NCI-H2081 (cell line): ENCODE data around the gene GNPTG.

Source experiments
- DNase-seq, 2 experiments: peaks; one replicate each; lab custom pipeline; 2025; lab: John Stamatoyannopoulos, UW

GNPTG gene

DNA sequence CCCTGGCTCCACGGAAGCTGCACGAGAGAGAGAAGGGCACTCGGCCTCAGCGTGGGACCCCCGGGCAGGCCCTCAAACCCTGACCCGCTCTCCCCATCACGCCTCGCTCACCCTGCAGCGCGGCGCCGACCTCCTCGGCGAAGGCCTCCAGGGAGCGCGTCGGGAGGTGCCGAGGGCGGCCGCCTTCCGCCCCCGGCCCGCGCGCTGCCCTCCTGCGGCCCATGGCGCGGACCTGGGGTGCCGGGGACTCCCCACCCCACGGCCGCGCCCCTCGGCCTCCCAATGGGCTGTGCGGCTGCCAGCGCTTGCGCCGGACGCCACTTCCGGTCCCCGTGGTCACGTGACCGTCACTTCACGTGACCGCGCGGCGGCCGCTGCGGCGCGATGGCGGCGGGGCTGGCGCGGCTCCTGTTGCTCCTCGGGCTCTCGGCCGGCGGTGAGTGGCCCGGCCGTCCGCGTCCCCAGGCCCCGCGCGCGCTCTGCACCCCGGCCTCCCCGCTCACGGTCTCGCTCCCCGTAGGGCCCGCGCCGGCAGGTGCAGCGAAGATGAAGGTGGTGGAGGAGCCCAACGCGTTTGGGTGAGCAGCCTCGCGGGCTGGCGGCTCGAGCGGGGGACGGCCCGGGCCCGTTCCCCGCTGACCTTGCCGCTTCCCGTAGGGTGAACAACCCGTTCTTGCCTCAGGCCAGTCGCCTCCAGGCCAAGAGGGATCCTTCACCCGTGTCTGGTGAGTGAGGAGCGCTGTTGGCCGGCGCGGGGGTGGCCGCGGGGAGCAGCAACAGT lies at the start of gene GNPTG, which contains the start of gene TSR3:
Gene GNPTG, plus strand, starts transcription at position 350 of the 781 bp plus-strand sequence. Its CDS starts 35 bp downstream, at position 385.
Gene TSR3, minus strand, starts transcription at position 297 of the 781 bp plus-strand sequence. Its CDS starts 74 bp downstream, at position 223.
- peak; percentile 75 to 89 for DNase-seq

GRCh38 chr16:1305823-1306222 lies 45.9 kb upstream of the GNPTG start:
- DNase-seq, result no peak

DNA sequence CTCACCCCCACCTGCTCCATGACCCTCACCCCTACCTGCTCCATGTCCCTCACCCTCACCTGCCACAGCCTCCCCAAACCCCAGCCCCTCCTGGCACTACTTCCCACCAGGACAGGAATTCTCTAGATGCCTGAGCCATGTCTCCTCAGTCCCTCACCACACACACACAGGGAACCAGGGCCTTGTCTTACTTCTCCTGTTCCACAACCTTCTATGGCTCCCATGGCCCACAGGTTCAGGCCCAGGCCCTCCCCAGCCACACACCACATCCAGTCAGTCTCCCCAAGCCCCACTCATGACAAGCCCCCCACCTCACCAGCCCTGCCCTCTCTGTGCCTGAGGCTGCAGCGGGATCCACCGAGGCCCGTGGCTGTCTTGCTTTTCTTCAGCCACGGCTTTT lies 45.4 kb upstream of the GNPTG start:
- DNase-seq, result no peak

- DNase-seq, result no peak
These were observed 43.4 kb upstream of the GNPTG start for GRCh38 chr16:1308036-1308976.

GRCh38 chr16:1308977-1309885 lies 42.5 kb upstream of the GNPTG start, which contains the start of gene UBE2I:
Gene UBE2I, plus strand, starts transcription at chr16:1309636. Its CDS starts 4,395 bp downstream, at chr16:1314031.
- DNase-seq, result peak; percentile 96 to 97

- DNase-seq, result no peak
These were observed 41.6 kb upstream of the GNPTG start for GRCh38 chr16:1309888-1310831.

GRCh38 chr16:1310832-1311200 lies 40.9 kb upstream of the GNPTG start:
- DNase-seq, result no peak

DNA sequence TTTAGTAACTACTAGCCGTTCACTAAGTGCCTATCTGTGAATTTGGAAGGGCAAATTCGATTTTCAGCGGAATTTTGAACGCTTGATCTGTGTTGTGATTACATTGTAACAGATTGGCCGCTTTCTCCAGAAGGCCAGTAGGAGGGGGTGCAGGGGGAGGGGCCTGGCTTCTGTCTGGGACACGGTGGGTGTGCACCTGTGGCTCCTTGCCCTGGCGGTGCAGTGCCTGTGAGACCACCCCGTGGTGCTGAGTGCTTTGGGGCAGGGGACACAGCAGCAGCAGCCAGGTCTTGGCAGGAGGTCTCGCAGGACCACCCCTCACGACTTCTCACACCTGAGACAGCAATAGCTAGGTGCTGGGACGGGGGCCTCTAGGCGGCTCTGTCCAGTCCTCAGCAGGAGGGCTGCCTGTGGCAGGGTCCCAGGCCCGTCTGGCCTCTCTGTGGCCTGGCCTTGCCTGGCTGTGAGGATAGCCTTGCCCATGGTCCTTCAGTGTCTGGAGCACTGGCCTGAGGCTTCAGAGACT lies 40.5 kb upstream of the GNPTG start:
- DNase-seq, result no peak

- DNase-seq, result no peak
These were observed 39.8 kb upstream of the GNPTG start for GRCh38 chr16:1311738-1312466.

DNA sequence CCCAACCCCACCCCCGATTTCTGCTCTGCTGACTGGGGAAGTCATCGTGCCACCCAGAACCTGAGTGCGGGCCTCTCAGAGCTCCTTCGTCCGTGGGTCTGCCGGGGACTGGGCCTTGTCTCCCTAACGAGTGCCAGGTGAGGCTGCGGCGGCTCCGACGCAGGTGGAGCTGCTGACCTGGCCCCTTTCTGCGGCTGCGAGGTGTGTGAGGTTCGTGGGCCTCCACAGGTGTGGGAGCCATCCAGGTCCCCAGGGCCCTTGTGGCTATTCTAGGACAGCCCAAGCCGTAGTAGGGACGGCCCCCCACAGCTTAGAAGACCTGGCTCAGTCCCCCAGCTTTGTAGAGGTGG lies 39.3 kb upstream of the GNPTG start:
- DNase-seq, result no peak

DNA sequence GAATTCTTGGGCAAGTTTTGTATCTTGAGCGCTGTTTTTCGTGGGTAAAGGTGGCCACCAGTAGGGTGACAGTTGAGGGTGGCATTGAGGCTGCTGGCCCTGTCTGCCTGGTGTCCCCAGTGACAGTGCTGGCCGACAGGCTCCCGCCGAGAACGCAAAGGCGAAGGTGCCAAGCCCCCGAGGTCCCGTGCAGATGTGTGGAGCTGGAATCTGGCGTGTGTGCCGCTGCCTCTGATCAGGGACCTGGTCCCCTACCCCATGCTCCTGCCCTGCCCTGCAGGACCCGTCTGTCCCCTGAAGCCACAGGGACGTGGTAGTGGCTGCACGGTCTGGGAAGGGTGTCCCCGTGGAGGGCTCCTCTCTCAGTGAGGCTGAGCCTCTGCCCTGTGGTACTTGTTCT lies 38.8 kb upstream of the GNPTG start:
- DNase-seq, result no peak

DNA sequence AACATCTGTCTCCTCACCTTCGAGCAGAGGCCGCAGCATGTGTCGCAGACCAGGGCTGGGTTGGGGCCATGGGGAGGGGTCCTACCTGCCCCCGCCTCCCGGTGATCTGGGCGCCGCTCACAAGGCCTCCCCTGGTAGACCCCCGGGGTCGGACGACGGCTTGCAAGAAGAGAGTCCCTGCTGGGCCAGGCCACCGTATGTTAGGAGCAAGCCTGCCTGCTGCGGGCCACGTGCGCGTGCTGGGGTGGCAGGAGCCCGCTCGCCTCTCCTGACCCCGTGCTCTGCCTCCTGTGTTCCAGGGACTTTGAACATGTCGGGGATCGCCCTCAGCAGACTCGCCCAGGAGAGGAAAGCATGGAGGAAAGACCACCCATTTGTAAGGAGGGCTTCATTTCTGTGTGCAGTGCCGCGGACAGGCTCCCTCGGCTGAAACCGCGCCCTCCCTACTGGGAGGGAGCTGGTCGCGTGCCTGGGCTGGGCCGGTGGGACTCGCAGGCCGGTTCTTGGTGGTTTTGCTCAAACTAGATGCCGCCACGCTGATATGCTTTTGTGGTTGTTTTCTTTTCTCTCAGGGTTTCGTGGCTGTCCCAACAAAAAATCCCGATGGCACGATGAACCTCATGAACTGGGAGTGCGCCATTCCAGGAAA lies 37.9 kb upstream of the GNPTG start:
- no peak for DNase-seq

GRCh38 chr16:1314399-1315068 lies 37.2 kb upstream of the GNPTG start:
- no peak for DNase-seq

- DNase-seq, result no peak
These were observed 36.4 kb upstream of the GNPTG start for GRCh38 chr16:1315081-1316032.

GRCh38 chr16:1316033-1316405 lies 35.7 kb upstream of the GNPTG start:
- no peak for DNase-seq

GRCh38 chr16:1317479-1318267 lies 34.1 kb upstream of the GNPTG start:
- DNase-seq, result no peak

DNA sequence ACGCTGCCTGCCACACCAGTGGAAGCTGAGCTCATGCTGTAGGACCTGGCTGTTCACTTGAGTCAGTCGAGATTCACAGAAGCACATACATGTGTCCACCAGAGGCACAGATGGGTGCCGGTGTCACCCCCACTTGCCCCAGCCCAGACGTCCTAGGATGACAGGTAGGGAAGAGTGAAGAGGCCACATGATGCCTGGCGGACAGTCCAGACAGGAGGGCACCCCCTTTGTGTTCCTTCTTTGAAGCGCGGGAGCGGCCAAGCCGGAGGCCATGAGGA lies 33.5 kb upstream of the GNPTG start:
- DNase-seq, result no peak
